Hepatic stellate cell (primary cell): ENCODE data around the gene MTPN.

ENCODE experiments used
- DNase-seq: peaks from one replicate; pipeline ENCODE4 v3.0.0; 2011; ENCODE audit warnings: low spot score

The MTPN gene

GRCh38 chr7:135977007-135977741, at the start of gene MTPN:
MTPN (minus strand) TSS chr7:135977359; CDS start chr7:135977100, 259 bp downstream.
- peak; percentile 92 for DNase-seq

GRCh38 chr7:136026209-136026608, 49.0 kb upstream of the MTPN start:
- no peak for DNase-seq

GRCh38 chr7:136023134-136023869, 46.1 kb upstream of the MTPN start:
- no peak for DNase-seq

GRCh38 chr7:136020556-136020955, 43.4 kb upstream of the MTPN start:
- no peak for DNase-seq

- DNase-seq: no peak
Observed at GRCh38 chr7:136018104-136018503, 40.9 kb upstream of the MTPN start.

GRCh38 chr7:136016649-136017395, 39.7 kb upstream of the MTPN start:
- no peak for DNase-seq

- DNase-seq: no peak
Observed at GRCh38 chr7:136015638-136016037, 38.5 kb upstream of the MTPN start.

GRCh38 chr7:136014659-136015058, 37.5 kb upstream of the MTPN start:
- DNase-seq: no peak

GRCh38 chr7:136012238-136012637, 35.1 kb upstream of the MTPN start:
- no peak for DNase-seq

GRCh38 chr7:136009488-136010079, 32.4 kb upstream of the MTPN start:
- DNase-seq: peak; percentile 7

GRCh38 chr7:136006208-136006607, 29.0 kb upstream of the MTPN start:
- DNase-seq: no peak

- no peak for DNase-seq
Observed at GRCh38 chr7:136004083-136004482, 26.9 kb upstream of the MTPN start.

GRCh38 chr7:136002802-136003201, 25.6 kb upstream of the MTPN start:
- DNase-seq: no peak

GRCh38 chr7:136000288-136000913, 23.2 kb upstream of the MTPN start:
- DNase-seq: no peak

- no peak for DNase-seq
Observed at GRCh38 chr7:135998081-135998480, 20.9 kb upstream of the MTPN start.

- DNase-seq: no peak
Observed at GRCh38 chr7:135995748-135996147, 18.6 kb upstream of the MTPN start.

GRCh38 chr7:135994466-135995205, 17.5 kb upstream of the MTPN start:
- no peak for DNase-seq

- DNase-seq: no peak
Observed at GRCh38 chr7:135993950-135994349, 16.8 kb upstream of the MTPN start.

GRCh38 chr7:135991906-135992305, 14.7 kb upstream of the MTPN start:
- DNase-seq: no peak

GRCh38 chr7:135991322-135991721, 14.2 kb upstream of the MTPN start:
- DNase-seq: no peak

GRCh38 chr7:135990258-135990657, 13.1 kb upstream of the MTPN start:
- no peak for DNase-seq
